ENCODE data around the gene CAPSL. TPM values are rescaled to one million over a fixed set of nuclear protein-coding genes. Genes with fewer than 3 reads are reported as not detected.

Gene CAPSL
- total and polyA plus RNA-seq, 2 experiments from 2014 or later = 0.73 TPM; not detected in 1

DNA sequence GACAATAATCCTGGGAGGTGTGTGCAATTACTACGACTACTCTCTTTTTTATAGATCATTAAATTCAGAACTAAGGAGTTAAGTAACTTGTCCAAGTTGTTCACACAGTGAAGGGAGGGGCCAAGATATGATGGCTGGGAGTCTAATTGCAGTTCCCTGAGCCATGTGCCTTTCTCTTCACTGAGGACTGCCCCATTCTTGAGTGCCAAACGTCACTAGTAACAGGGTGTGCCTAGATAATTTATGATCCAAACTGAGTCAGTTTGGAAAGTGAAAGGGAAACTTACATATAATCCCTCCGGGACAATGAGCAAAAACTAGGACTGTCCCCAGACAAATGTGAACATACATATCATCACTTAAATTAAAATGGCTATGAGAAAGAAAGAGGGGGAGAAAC is 61.5 kb downstream of the CAPSL start (continued):
- no peak for TF ChIP-seq ZNF462 (CRISPR knock-in tag; IDR thresholded peaks at IDR 0.05)
- TF ChIP-seq, protein P1, sequence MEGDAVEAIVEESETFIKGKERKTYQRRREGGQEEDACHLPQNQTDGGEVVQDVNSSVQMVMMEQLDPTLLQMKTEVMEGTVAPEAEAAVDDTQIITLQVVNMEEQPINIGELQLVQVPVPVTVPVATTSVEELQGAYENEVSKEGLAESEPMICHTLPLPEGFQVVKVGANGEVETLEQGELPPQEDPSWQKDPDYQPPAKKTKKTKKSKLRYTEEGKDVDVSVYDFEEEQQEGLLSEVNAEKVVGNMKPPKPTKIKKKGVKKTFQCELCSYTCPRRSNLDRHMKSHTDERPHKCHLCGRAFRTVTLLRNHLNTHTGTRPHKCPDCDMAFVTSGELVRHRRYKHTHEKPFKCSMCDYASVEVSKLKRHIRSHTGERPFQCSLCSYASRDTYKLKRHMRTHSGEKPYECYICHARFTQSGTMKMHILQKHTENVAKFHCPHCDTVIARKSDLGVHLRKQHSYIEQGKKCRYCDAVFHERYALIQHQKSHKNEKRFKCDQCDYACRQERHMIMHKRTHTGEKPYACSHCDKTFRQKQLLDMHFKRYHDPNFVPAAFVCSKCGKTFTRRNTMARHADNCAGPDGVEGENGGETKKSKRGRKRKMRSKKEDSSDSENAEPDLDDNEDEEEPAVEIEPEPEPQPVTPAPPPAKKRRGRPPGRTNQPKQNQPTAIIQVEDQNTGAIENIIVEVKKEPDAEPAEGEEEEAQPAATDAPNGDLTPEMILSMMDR (conservative IDR thresholded peaks at IDR 0.05; ENCODE audit: low read depth in 2 of 2) = no peak
- TF ChIP-seq, protein P2, sequence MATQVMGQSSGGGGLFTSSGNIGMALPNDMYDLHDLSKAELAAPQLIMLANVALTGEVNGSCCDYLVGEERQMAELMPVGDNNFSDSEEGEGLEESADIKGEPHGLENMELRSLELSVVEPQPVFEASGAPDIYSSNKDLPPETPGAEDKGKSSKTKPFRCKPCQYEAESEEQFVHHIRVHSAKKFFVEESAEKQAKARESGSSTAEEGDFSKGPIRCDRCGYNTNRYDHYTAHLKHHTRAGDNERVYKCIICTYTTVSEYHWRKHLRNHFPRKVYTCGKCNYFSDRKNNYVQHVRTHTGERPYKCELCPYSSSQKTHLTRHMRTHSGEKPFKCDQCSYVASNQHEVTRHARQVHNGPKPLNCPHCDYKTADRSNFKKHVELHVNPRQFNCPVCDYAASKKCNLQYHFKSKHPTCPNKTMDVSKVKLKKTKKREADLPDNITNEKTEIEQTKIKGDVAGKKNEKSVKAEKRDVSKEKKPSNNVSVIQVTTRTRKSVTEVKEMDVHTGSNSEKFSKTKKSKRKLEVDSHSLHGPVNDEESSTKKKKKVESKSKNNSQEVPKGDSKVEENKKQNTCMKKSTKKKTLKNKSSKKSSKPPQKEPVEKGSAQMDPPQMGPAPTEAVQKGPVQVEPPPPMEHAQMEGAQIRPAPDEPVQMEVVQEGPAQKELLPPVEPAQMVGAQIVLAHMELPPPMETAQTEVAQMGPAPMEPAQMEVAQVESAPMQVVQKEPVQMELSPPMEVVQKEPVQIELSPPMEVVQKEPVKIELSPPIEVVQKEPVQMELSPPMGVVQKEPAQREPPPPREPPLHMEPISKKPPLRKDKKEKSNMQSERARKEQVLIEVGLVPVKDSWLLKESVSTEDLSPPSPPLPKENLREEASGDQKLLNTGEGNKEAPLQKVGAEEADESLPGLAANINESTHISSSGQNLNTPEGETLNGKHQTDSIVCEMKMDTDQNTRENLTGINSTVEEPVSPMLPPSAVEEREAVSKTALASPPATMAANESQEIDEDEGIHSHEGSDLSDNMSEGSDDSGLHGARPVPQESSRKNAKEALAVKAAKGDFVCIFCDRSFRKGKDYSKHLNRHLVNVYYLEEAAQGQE (IDR thresholded peaks at IDR 0.05; ENCODE audit: unreplicated experiment) = no peak
- TF ChIP-seq STAT1 (IDR thresholded peaks at IDR 0.05; ENCODE audit: unreplicated experiment) = no peak
- no peak for TF ChIP-seq CREB1 (CRISPR knock-in tag; IDR thresholded peaks at IDR 0.05; ENCODE audit: low read depth)
- TF ChIP-seq POLR2AphosphoS5 (IDR thresholded peaks at IDR 0.05; ENCODE audit: low read depth) = no peak
- TF ChIP-seq NANOG (IDR thresholded peaks at IDR 0.05; ENCODE audit: borderline replicate concordance) = no peak
- no peak for TF ChIP-seq EZH2phosphoT487 (IDR thresholded peaks at IDR 0.05; ENCODE audit: unreplicated experiment)
- TF ChIP-seq ZNF114 (CRISPR knock-in tag; IDR thresholded peaks at IDR 0.05) = no peak
- no peak for TF ChIP-seq EZH2 (IDR thresholded peaks at IDR 0.05; ENCODE audit: low read depth, unreplicated experiment)
